ENCODE data around the gene PPM1D. TPM values are rescaled to one million over a fixed set of nuclear protein-coding genes. Genes with fewer than 3 reads are reported as not detected.

The PPM1D gene
- total RNA-seq, 1 experiment from 2014 or later: 19.0 TPM

DNA sequence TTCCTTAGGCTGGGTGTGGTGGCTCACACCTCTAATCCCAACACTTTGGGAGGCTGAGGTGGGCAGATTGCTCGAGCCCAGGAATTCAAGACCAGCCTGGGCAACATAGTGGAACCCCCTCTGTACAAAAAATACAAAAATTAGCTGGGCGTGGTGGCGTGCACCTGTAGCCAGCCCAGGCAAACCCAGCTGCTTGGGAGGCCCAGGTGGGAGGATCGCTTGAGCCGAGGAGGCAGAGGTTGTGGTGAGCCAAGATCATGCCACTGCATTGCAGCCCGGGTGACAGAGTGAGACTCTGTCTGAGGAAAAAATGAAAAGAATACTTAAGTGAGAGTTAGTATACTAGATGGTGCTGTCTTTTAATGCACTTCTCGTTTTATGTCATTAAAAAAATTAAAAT is 15.1 kb downstream of the PPM1D start:
- Histone ChIP-seq H3K18ac (ENCODE audit: insufficient read length, low read depth, low read length) (no peak overlapping the region), H3K4me1 (ENCODE audit: insufficient read depth, low read length) (no peaks in the 10 kb centered on the region), H2BK12ac (ENCODE audit: insufficient read length, low read depth, low read length) (no peak overlapping the region), H2BK5ac (ENCODE audit: insufficient read length, low read length) (no peak overlapping the region), H4K5ac (ENCODE audit: insufficient read length, low read depth, low read length) (no peak overlapping the region), H4K8ac (replicated peaks; ENCODE audit: insufficient read length, low read depth, low read length) (no peak overlapping the region), H3K4ac (ENCODE audit: low read depth, low read length) (no peak overlapping the region), H2BK20ac (ENCODE audit: low read depth, low read length, poor library complexity, severe bottlenecking) (no peak overlapping the region), H3K27me3 (ENCODE audit: insufficient read depth, low read length) (no peaks in the 10 kb centered on the region), H3K79me1 (ENCODE audit: insufficient read depth, low read depth, low read length, poor library complexity, severe bottlenecking) (peaks cover 10% of the 10 kb centered on the region), H3T11ph (ENCODE audit: low read length) (no peak overlapping the region), H2AFZ (ENCODE audit: low read length) (no peak overlapping the region), H3K4me2 (ENCODE audit: insufficient read depth, insufficient read length, low read length) (no peak overlapping the region), H4K20me1 (ENCODE audit: control insufficient read depth, insufficient read depth, insufficient read length) (no peaks in the 10 kb centered on the region), H3K23ac (ENCODE audit: insufficient read length, low read depth, low read length) (no peak overlapping the region), H3K23me2 (ENCODE audit: insufficient read length, low read depth, low read length, poor library complexity, severe bottlenecking) (no peaks in the 10 kb centered on the region), H2BK15ac (ENCODE audit: low read depth, low read length) (no peak overlapping the region), H3K79me2 (ENCODE audit: insufficient read depth, low read length) (peaks cover 21% of the 10 kb centered on the region; the same call in 1 of the 2 replicates), H2AK5ac (ENCODE audit: insufficient read length, low read length) (no peak overlapping the region), H4K91ac (ENCODE audit: insufficient read length, low read depth, low read length) (no peak overlapping the region), H3K56ac (ENCODE audit: insufficient read length, low read depth, low read length) (no peak overlapping the region), H3K9ac (ENCODE audit: extremely low read depth, insufficient read length, low read length) (no peak overlapping the region), H3K27ac (ENCODE audit: insufficient read length, low read depth, low read length) (no peak overlapping the region), H3K14ac (ENCODE audit: insufficient read depth, low read length) (no peak overlapping the region), H3K9me3 (ENCODE audit: control insufficient read depth, low read depth, low read length) (no peaks in the 10 kb centered on the region), H2BK120ac (ENCODE audit: low read depth, low read length, poor library complexity, severe bottlenecking) (no peak overlapping the region)
- no peaks in the 10 kb centered on the region for H3K27me3 Mint-ChIP-seq (ENCODE audit: low read depth)
- no peak overlapping the region for H3K4me3 Mint-ChIP-seq
- WGBS (ENCODE audit: extremely low coverage, insufficient read length, low lambda C conversion rate): no CpG with 5 or more reads among the region's 7 CpGs
- TF ChIP-seq, protein P1, sequence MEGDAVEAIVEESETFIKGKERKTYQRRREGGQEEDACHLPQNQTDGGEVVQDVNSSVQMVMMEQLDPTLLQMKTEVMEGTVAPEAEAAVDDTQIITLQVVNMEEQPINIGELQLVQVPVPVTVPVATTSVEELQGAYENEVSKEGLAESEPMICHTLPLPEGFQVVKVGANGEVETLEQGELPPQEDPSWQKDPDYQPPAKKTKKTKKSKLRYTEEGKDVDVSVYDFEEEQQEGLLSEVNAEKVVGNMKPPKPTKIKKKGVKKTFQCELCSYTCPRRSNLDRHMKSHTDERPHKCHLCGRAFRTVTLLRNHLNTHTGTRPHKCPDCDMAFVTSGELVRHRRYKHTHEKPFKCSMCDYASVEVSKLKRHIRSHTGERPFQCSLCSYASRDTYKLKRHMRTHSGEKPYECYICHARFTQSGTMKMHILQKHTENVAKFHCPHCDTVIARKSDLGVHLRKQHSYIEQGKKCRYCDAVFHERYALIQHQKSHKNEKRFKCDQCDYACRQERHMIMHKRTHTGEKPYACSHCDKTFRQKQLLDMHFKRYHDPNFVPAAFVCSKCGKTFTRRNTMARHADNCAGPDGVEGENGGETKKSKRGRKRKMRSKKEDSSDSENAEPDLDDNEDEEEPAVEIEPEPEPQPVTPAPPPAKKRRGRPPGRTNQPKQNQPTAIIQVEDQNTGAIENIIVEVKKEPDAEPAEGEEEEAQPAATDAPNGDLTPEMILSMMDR (conservative IDR thresholded peaks at IDR 0.05): no peak
- DNase-seq: no peak
- H3K9me3 Mint-ChIP-seq: peaks cover 0 to 4% of the 10 kb centered on the region in 2 experiments; a peak in 3 of 5 replicates
- H3K4me1 Mint-ChIP-seq: no peaks in the 10 kb centered on the region
- H3K27ac Mint-ChIP-seq: no peak overlapping the region
- H3K36me3 Mint-ChIP-seq (ENCODE audit: insufficient read depth in 1 of 3, low read depth in 3 of 3): peaks cover 7 to 14% (median 10%) of the 10 kb centered on the region in 3 experiments
